Measurements from ENCODE around the gene CYTH4.

- TF ChIP-seq EZH2 (IDR thresholded peaks at IDR 0.05) (no peak), POLR2AphosphoS5 (IDR thresholded peaks at IDR 0.05; ENCODE audit: borderline replicate concordance, low read depth, low read length) (no peak)
Measured at GRCh38 chr22:37306494-37306829, 24.2 kb downstream of the CYTH4 start.
